ENCODE results near the gene DDX52. TPM values are rescaled to one million over a fixed set of nuclear protein-coding genes. Genes with fewer than 3 reads are reported as not detected.

Gene DDX52
- total and polyA plus RNA-seq, 2 of the 13 experiments (the other 11 are each of a cell fraction or from before 2014, with no cell fraction given) = 8.9 to 36.1 TPM

GRCh38 chr17:37683454-37683984 is 40.3 kb upstream of the DDX52 start (continued):
- TF ChIP-seq THAP9 (CRISPR knock-in tag; IDR thresholded peaks at IDR 0.05; ENCODE audit: borderline replicate concordance) = no peak
- no peak for TF ChIP-seq NRL (CRISPR knock-in tag; IDR thresholded peaks at IDR 0.05; ENCODE audit: borderline replicate concordance)
- TF ChIP-seq SOX13 (IDR thresholded peaks at IDR 0.05) = peak; percentile 74; the same call in 1 of the 2 replicates
- TF ChIP-seq SOX13 (CRISPR knock-in tag; conservative IDR thresholded peaks at IDR 0.05 in 1 of 2, IDR thresholded peaks at IDR 0.05 in 1 of 2) = peak in 1 of 2 experiments; percentile 89; a peak in 2 of 4 replicates
- TF ChIP-seq CBFB (CRISPR knock-in tag; IDR thresholded peaks at IDR 0.05) = peak; percentile 98
- peak; percentile 94 for TF ChIP-seq HMG20A (CRISPR knock-in tag; IDR thresholded peaks at IDR 0.05; ENCODE audit: borderline replicate concordance)
- no peak for TF ChIP-seq ZIK1 (CRISPR knock-in tag; IDR thresholded peaks at IDR 0.05; ENCODE audit: borderline replicate concordance, low read depth)
- TF ChIP-seq MED8 (CRISPR knock-in tag; IDR thresholded peaks at IDR 0.05; ENCODE audit: insufficient replicate concordance) = no peak
- TF ChIP-seq ZNF337 (CRISPR knock-in tag; IDR thresholded peaks at IDR 0.05; ENCODE audit: borderline replicate concordance, low read depth) = no peak
- TF ChIP-seq NONO (IDR thresholded peaks at IDR 0.05) = no peak
- no peak for TF ChIP-seq NONO (CRISPR knock-in tag; conservative IDR thresholded peaks at IDR 0.05)
- no peak for TF ChIP-seq ZNF326 (CRISPR knock-in tag; IDR thresholded peaks at IDR 0.05; ENCODE audit: borderline replicate concordance)
- TF ChIP-seq DNMT3B (CRISPR knock-in tag; conservative IDR thresholded peaks at IDR 0.05) = no peak
- no peak for TF ChIP-seq ZBTB7A (CRISPR knock-in tag; IDR thresholded peaks at IDR 0.05)
- no peak for TF ChIP-seq ZNF382 (CRISPR knock-in tag; IDR thresholded peaks at IDR 0.05; ENCODE audit: borderline replicate concordance)
- no peak; the same call in 1 of the 2 replicates for TF ChIP-seq ETV5 (CRISPR knock-in tag; IDR thresholded peaks at IDR 0.05; ENCODE audit: borderline replicate concordance)
- no peak for TF ChIP-seq PHF20 (CRISPR knock-in tag; IDR thresholded peaks at IDR 0.05)
- TF ChIP-seq U2AF1 (optimal IDR thresholded peaks at IDR 0.05; ENCODE audit: low read depth, low read length) = no peak
- no peak for TF ChIP-seq RBM22 (optimal IDR thresholded peaks at IDR 0.05; ENCODE audit: low read length)
- peak; percentile 80 for TF ChIP-seq ZNF3 (CRISPR knock-in tag; IDR thresholded peaks at IDR 0.05)
- TF ChIP-seq ZNF839 (CRISPR knock-in tag; IDR thresholded peaks at IDR 0.05; ENCODE audit: borderline replicate concordance) = no peak
- TF ChIP-seq ZSCAN25 (CRISPR knock-in tag; IDR thresholded peaks at IDR 0.05) = no peak
- TF ChIP-seq SCMH1 (CRISPR knock-in tag; IDR thresholded peaks at IDR 0.05; ENCODE audit: borderline replicate concordance) = no peak
- TF ChIP-seq RBM39 (IDR thresholded peaks at IDR 0.05; ENCODE audit: low read depth, low read length, poor library complexity, severe bottlenecking) = no peak
- TF ChIP-seq ZNF10 (CRISPR knock-in tag; IDR thresholded peaks at IDR 0.05; ENCODE audit: borderline replicate concordance, low read depth) = no peak
- TF ChIP-seq GATAD1 (CRISPR knock-in tag; IDR thresholded peaks at IDR 0.05) = no peak
- no peak for TF ChIP-seq IKZF5 (CRISPR knock-in tag; IDR thresholded peaks at IDR 0.05)

Measured in HepG2 (cell line).